ENCODE data around the gene NBEA. TPM values are rescaled to one million over a fixed set of nuclear protein-coding genes. Genes with fewer than 3 reads are reported as not detected.

Gene NBEA
- polyA plus RNA-seq, 1 experiment = 1.3 TPM

- ChIA-PET CTCF (interaction anchor here (1.0 to 1.4 kb wide), 2 partner anchors 11 to 36 kb away, joined by 3 read pairs; no protein-coding TSS in a partner anchor), POLR2A (no interaction called here)
- Histone ChIP-seq H3K9me3 (ENCODE audit: control insufficient read depth, insufficient read depth, low read length) (no peaks in the 10 kb centered on the region), H3K27me3 (ENCODE audit: control insufficient read depth, insufficient read depth, low read length) (no peaks in the 10 kb centered on the region), H3K4me3 (ENCODE audit: low read depth, low read length) (no peak overlapping the region), H3K27ac (ENCODE audit: low read depth, low read length) (no peak overlapping the region)
- DNase-seq (ENCODE audit: low read depth, low spot score) = no peak
- TF ChIP-seq CTCF (IDR thresholded peaks at IDR 0.05; ENCODE audit: low read depth, low read length) = no peak
These were observed 652.0 kb downstream of the NBEA start for GRCh38 chr13:35594096-35594495.

- CTCF ChIA-PET = interaction anchor here (0.5 to 2.5 kb wide), 2 partner anchors 36 to 38 kb away, joined by 4 to 8 read pairs; no protein-coding TSS in a partner anchor
- DNase-seq (ENCODE audit: low read depth, low spot score) = no peak
- no peak overlapping the region for H3K27ac ChIP-seq (ENCODE audit: low read depth, low read length)
- no peak overlapping the region for H3K4me3 ChIP-seq (ENCODE audit: low read depth, low read length)
- no peaks in the 10 kb centered on the region for H3K9me3 ChIP-seq (ENCODE audit: control insufficient read depth, insufficient read depth, low read length)
- no peak for TF ChIP-seq CTCF (IDR thresholded peaks at IDR 0.05; ENCODE audit: low read depth, low read length)
- no peaks in the 10 kb centered on the region for H3K27me3 ChIP-seq (ENCODE audit: control insufficient read depth, insufficient read depth, low read length)
- POLR2A ChIA-PET = no interaction called here
These were observed 653.1 kb downstream of the NBEA start for GRCh38 chr13:35595181-35595580.

- Histone ChIP-seq H3K27ac (ENCODE audit: low read depth, low read length) (no peak overlapping the region), H3K9me3 (ENCODE audit: control insufficient read depth, insufficient read depth, low read length) (no peaks in the 10 kb centered on the region), H3K27me3 (ENCODE audit: control insufficient read depth, insufficient read depth, low read length) (no peaks in the 10 kb centered on the region), H3K4me3 (ENCODE audit: low read depth, low read length) (no peak overlapping the region)
- no peak for DNase-seq (ENCODE audit: low read depth, low spot score)
- ChIA-PET CTCF (interaction anchor here (0.6 to 2.5 kb wide), 3 partner anchors 34 to 501 kb away, joined by 3 to 8 read pairs (median 3); no protein-coding TSS in a partner anchor), POLR2A (no interaction called here)
- TF ChIP-seq CTCF (IDR thresholded peaks at IDR 0.05; ENCODE audit: low read depth, low read length) = no peak
These were observed 654.4 kb downstream of the NBEA start for GRCh38 chr13:35596321-35597030.

- TF ChIP-seq CTCF (IDR thresholded peaks at IDR 0.05; ENCODE audit: low read depth, low read length) = no peak
- POLR2A ChIA-PET = no interaction called here
- no peak for DNase-seq (ENCODE audit: low read depth, low spot score)
- CTCF ChIA-PET = interaction anchor here (2.5 kb wide), 1 partner anchor 33 kb away, joined by 8 read pairs; no protein-coding TSS in a partner anchor
- H3K4me3 ChIP-seq (ENCODE audit: low read depth, low read length) = no peak overlapping the region
- no peaks in the 10 kb centered on the region for H3K27me3 ChIP-seq (ENCODE audit: control insufficient read depth, insufficient read depth, low read length)
- H3K9me3 ChIP-seq (ENCODE audit: control insufficient read depth, insufficient read depth, low read length) = no peaks in the 10 kb centered on the region
- H3K27ac ChIP-seq (ENCODE audit: low read depth, low read length) = no peak overlapping the region
These were observed 655.4 kb downstream of the NBEA start for GRCh38 chr13:35597451-35597850.

- Histone ChIP-seq H3K27me3 (ENCODE audit: control insufficient read depth, insufficient read depth, low read length) (no peaks in the 10 kb centered on the region), H3K27ac (ENCODE audit: low read depth, low read length) (no peak overlapping the region), H3K9me3 (ENCODE audit: control insufficient read depth, insufficient read depth, low read length) (no peaks in the 10 kb centered on the region), H3K4me3 (ENCODE audit: low read depth, low read length) (no peak overlapping the region)
- no peak for TF ChIP-seq CTCF (IDR thresholded peaks at IDR 0.05; ENCODE audit: low read depth, low read length)
- DNase-seq (ENCODE audit: low read depth, low spot score) = no peak
- ChIA-PET POLR2A (no interaction called here), CTCF (interaction anchor here (0.9 kb wide), 1 partner anchor 33 kb away, joined by 3 read pairs; no protein-coding TSS in a partner anchor)
These were observed 656.2 kb downstream of the NBEA start for GRCh38 chr13:35598233-35598632.

Measured in AG04450 (cell line).